Kidney epithelial cell (primary cell): ENCODE results near the gene SMCO2. TPM values are rescaled to one million over a fixed set of nuclear protein-coding genes. Genes with fewer than 3 reads are reported as not detected.

Experiments used
- DNase-seq: peaks from one replicate; pipeline ENCODE4 v3.0.0-alpha.2; 2010; ENCODE audit warnings: low read depth
- H3K27me3 ChIP-seq: 2 replicates; pipeline ENCODE4 v1.6.0; 2011; ENCODE audit warnings: low read length; ENCODE audit not compliant: control insufficient read depth, insufficient read depth
- H3K36me3 ChIP-seq: 2 replicates; pipeline ENCODE4 v1.5.1; 2011; ENCODE audit warnings: low read length; ENCODE audit not compliant: control insufficient read depth, insufficient read depth
- H3K4me3 ChIP-seq: 2 replicates; pipeline ENCODE4 v1.5.1; 2011; ENCODE audit warnings: low read depth, mild to moderate bottlenecking, control low read depth, low read length
- CTCF ChIP-seq: IDR thresholded peaks from 2 replicates; pipeline ENCODE4 v1.5.1; 2011; ENCODE audit warnings: mild to moderate bottlenecking, moderate library complexity, low read length, control low read depth, inconsistent platforms; ENCODE audit not compliant: insufficient read depth, poor library complexity, severe bottlenecking
- total RNA-seq: library from RNA; depleted of rRNA; stranded (reverse); fragments of >200 nt; gene quantifications from 2 replicates; pipeline ENCODE4 v1.2.3, GENCODE V29; 2015

Gene SMCO2
- total RNA-seq, 1 donor from 2014 or later: 0.58 TPM

- no peaks in the 10 kb centered on the region for H3K36me3 ChIP-seq
- no peak for TF ChIP-seq CTCF
- H3K27me3 ChIP-seq: no peaks in the 10 kb centered on the region
- DNase-seq: no peak
- H3K4me3 ChIP-seq: no peak overlapping the region
These were observed 62.3 kb downstream of the SMCO2 start for GRCh38 chr12:27508736-27509431.

GRCh38 chr12:27511031-27511722 is 64.6 kb downstream of the SMCO2 start:
- no peaks in the 10 kb centered on the region for H3K27me3 ChIP-seq
- no peak for DNase-seq
- H3K36me3 ChIP-seq: no peaks in the 10 kb centered on the region
- TF ChIP-seq CTCF: no peak
- H3K4me3 ChIP-seq: no peak overlapping the region

- Histone ChIP-seq H3K27me3 (no peaks in the 10 kb centered on the region), H3K4me3 (no peak overlapping the region), H3K36me3 (no peaks in the 10 kb centered on the region)
- no peak for TF ChIP-seq CTCF
- no peak for DNase-seq
These were observed 65.1 kb downstream of the SMCO2 start for GRCh38 chr12:27511723-27512045.

- H3K27me3 ChIP-seq: no peaks in the 10 kb centered on the region
- DNase-seq: no peak
- no peak overlapping the region for H3K4me3 ChIP-seq
- TF ChIP-seq CTCF: no peak
- no peaks in the 10 kb centered on the region for H3K36me3 ChIP-seq
These were observed 66.8 kb downstream of the SMCO2 start for GRCh38 chr12:27513155-27513824.

- no peaks in the 10 kb centered on the region for H3K36me3 ChIP-seq
- H3K27me3 ChIP-seq: no peaks in the 10 kb centered on the region
- no peak overlapping the region for H3K4me3 ChIP-seq
- TF ChIP-seq CTCF: no peak
- peak; percentile 91 for DNase-seq
These were observed 69.1 kb downstream of the SMCO2 start for GRCh38 chr12:27515671-27516070.
